SKM-1 treated with dmso at 0.1 percent for 144 hours (cell line): ENCODE measurements around the gene BLTP3A.
A peak's percentile ranks its signal among the peaks of the same experiment; 100 is the strongest.
"Not testable (repeated sequence)": the region's sequence is repeated elsewhere in the genome, so short reads cannot be mapped to it uniquely, and the experiment has no call there.

Experiments used
- DNase-seq: peaks from one replicate; lab custom pipeline; 2025; ENCODE audit not compliant: unreplicated experiment; lab: John Stamatoyannopoulos, UW

The BLTP3A gene

DNA sequence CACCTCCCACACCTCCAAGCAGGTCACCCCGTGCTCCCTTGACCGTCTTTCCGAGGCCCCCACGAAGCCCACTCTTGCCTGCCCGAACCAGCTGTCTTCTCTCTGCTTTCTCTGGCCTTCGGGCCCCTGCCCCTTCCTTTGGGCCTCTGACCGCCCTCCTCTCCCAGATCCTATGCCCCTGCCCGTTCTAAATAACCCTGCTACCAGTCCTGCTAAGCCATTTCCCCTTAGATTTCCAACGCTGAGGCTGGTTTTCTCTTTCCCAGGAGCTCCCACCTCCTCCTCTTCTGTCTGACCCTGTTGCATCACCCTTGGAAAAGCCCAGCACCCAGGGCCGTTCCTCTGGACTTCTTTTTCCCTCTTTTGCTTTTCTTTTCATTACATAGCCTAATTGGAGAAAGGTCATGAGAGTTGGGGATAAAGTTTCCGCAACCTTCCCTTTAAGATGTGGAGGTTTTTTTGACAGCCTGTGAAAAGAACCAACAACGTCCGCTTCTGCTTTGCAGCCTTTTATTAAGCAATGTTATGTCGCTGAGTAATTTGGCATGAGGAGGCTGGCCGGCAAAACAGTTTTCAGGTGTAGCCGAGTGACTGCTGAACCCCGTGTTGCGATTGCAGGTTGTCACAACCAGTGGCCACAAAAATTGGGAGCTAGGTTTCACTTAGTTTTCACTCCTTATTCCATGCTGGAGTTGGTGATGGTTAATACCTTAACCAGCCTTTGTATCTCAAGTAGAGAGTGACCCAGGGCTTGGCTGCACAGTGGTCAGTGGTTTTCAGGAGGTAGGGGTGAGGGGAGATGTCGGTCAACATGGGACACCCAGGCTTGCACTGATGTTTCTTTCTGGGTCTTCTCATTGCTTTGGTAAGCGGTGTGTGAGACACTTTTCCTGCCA lies 970 bp downstream of the BLTP3A start:
- DNase-seq, result peak; percentile 77

DNA sequence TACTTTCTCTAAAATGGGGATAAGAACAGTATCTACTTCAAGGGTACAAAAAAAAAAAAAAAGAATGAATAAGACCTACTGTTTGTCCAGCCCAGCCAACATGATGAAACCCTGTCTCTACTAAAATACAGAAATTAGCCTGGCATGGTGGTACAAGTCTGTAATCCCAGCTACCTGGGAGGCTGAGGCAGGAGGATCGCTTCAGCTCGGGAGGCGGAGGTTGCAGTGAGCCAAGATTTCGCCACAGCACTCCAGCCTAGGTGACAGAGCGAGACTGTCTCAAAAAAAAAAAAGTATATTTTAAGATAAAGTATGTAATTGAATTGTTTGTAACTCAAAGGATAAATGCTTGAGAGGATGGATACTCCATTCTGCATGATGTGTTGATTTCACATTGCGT lies 2.0 kb downstream of the BLTP3A start:
- no peak for DNase-seq

DNA sequence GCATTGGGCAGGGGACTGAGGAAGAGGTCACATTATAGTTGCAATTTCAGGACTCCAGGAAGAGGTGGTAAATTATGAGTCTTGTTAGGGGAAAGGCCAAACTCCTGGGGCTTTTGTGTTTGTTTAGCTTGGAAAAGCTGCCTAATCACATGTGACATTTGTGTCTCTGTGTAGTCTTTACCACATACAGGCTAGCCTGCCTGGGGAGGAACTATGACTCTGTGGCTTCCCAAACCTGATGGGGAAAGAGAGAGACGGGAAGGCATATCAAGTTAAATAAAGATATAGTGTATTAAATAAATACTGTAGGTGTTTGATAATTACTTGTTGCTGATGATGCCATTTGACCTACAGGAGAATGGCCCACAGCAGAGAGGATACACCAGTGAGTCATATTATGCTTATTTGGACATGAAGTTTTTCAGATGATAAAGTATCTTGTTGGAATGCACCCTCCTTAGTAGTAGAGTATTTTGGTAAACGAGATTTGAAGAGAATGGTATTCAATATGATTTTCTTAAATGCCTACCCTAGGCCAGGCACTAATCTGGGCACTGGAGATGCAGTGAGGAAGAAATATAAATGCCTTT lies 4.0 kb downstream of the BLTP3A start:
- DNase-seq, result no peak

DNA sequence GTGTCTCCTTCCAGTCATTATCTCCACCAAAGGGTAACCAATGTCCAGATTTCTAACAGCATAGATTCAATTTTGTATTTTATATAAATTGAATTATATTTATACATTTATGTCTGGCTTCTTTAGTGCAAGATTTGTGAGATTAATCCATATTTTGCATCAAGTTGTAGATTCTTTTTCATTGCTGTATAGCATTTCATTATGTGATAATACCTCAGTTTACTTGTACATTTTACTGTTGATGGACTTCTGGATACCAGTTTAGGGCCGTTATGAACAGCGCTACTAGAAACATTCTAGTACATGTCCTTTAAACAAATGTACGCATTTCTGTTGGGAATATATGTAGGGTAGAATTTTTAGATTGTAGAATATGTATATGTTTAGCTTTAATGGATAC lies 6.2 kb downstream of the BLTP3A start:
- DNase-seq, result no peak

GRCh38 chr6:34799547-34799946 lies 7.7 kb downstream of the BLTP3A start:
- no peak for DNase-seq

GRCh38 chr6:34804543-34804942 lies 12.7 kb downstream of the BLTP3A start:
- no peak for DNase-seq

DNA sequence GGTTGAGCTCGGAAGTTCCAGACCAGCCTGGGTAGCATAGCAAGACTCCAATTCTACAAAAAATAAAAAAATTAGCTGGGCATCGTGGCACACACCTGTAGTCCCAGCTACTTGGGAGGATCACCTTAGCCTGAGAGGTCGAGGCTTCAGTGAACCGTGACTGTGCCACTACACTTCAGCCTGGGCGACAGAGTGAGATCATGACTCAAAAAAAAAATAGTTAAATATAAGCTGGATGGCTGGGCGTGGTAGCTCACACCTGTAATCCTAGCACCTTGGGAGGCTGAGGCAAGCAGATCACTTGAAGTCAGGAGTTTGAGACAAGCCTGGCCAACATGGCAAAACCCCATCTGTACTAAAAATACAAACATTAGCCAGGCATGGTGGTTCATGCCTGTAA lies 13.2 kb downstream of the BLTP3A start:
- DNase-seq, result not testable (repeated sequence)

GRCh38 chr6:34806738-34807453 lies 15.0 kb downstream of the BLTP3A start:
- no peak for DNase-seq

DNA sequence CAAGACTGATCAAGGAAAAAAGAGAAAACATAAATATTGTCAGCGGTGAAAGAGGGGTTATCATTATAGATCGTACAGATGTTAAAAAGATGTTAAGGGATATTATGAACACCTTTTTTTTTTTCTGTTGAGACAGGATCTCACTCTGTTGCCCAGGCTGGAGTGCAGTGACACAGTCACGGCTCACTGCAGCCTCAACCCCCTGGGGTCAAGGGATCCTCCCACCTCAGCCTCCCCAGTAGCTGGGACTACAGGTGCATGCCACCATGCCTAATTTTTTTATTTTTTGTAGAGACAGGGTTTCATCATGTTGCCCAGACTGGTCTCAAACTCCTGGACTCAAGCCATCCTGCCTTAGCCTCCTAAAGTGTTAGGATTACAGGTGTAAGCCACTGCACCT lies 16.6 kb downstream of the BLTP3A start:
- DNase-seq, result not testable (repeated sequence)

DNA sequence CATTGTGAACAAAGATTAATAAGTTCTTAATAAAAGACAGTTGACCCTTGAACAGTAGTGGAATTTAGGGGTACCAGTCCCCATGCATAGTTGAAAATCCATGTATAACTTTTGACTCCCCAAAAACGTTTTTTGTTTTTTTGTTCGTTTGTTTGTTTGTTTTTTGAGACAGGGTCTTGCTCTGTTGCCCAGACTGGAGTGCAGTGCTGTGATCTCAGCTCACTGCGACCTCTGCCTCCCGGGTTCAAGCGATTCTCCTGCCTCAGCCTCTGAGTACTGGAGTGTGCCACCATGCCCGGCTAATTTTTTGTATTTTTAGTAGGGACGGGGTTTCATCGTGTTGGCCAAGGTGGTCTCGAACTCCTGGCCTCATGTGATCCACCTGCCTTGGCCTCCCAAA lies 17.5 kb downstream of the BLTP3A start:
- not testable (repeated sequence) for DNase-seq

GRCh38 chr6:34810017-34810882 lies 18.4 kb downstream of the BLTP3A start:
- DNase-seq, result no peak

DNA sequence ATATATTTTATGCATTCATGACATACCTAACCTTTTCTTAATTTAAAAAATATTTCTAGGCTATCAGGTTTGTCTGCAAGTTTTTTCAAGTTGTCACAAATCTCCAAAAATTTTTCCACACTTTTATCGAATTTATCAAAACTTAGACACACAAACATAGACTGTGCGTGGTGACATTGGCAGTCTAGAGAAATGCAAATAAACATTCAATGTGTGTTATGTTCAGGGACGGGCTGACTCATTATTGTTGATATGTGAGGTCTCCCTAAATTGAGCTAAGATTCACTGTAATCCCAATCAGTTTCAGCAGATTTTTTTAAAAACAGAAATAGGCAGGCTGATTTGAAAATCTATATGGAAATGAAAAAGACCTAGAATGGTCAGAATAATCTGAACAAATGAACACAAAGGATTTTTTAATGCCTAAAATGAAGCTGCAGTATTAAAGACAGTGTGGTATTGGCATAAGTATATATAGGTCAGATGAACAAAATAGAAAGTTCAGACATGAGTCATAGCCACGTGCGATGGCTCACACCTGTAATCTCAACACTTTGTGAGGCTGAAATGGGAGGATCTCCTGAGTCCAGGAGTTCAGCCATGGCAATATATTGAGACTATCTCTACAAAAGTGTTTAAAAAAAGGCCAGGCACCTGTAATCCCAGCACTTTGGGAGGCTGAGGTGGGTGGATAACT lies 19.2 kb downstream of the BLTP3A start:
- DNase-seq, result no peak

- DNase-seq, result no peak
These were observed 21.3 kb downstream of the BLTP3A start for GRCh38 chr6:34813028-34813713.

DNA sequence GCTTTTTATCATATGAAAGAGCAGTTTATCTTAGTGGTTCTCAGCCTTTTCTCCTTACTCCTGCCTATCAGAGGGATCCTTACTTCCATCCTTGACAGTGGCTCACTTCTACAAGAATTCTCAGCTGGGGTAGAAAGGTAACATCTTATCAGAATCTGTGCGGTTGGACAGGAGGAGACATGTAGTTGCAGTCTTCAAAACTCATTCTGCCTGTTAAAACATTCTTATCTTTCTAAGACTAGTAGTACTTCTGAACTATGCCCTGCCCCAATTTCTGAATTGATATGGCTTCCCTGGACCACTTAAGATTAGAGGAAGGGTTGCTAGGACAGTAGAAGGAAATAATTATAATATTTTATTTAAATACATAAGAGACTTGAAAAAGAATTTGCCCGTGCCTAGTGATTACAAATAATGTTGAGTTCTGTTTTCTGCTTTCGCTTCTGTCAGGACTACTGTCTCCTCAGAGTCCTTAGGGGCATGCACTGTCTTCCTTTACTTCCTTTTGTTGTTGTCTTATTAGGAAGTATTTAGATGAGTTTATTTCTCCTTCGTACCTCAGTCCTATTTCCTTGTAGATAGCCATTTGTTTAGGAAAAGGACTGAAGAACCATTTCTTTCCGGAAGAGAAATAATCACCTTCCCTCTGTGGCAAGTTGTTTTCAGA lies 24.9 kb downstream of the BLTP3A start:
- DNase-seq, result no peak

DNA sequence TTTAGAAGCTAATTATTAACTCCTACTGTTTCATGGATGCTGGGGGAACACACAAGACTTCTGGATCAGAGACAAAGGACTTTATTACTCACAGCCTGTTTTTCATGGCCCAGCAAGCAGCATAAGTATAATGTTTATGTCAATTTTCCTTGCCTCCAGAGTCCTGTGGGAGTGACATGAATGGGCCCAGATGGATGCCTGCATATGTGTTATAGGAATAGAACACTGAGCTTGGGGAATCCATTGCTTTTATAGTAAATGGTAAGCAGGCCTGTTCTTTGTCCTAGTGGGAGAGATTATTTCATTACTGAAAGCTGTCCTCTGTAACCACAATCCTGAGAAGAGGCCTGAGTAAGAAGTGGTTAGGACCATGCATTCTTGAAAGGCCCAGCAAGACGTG lies 25.6 kb downstream of the BLTP3A start:
- DNase-seq, result no peak

DNA sequence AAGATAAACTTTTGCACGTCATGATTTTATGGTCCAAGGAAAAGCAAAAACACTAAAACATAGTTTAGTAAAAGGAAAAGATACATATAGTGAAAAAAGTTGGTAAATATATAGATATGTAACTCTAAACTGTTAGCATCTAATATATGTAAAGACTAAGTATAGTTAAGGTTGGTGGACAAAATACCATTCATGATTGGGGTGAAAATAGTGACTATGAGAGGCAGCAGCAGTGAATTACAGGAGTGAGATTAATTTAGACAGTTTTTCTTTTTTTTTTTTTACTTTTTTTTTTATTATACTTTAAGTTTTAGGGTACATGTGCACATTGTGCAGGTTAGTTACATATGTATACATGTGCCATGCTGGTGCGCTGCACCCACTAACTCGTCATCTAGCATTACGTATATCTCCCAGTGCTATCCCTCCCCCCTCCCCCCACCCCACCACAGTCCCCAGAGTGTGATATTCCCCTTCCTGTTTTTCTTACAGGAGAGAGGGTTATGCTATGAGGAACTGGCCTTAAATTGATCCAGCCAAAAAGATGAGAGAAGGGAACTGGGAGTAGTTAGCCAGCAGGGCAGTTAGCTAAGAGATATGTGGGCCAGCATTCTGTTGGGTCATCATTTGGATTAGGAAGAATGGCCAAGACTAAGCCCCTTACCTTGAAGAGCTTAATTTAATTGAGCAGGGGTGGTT lies 27.1 kb downstream of the BLTP3A start:
- DNase-seq, result peak; percentile 61

- DNase-seq, result no peak
These were observed 27.9 kb downstream of the BLTP3A start for GRCh38 chr6:34819571-34820480.

- DNase-seq, result no peak
These were observed 37.3 kb downstream of the BLTP3A start for GRCh38 chr6:34829137-34829536.
